SK-N-SH treated with all-trans-retinoic acid at 6 μM for 48 hours (cell line): Measurements from ENCODE around the gene HAPSTR1.

Experiments used
- ATAC-seq: fragments of 200-7000 bp; cut with Tn5 transposase; 3 replicates; pipeline ENCODE4 v1.9.1; 2020; ENCODE audit warnings: mild to moderate bottlenecking, moderate library complexity
- ARNTL ChIP-seq: fragments of 450-650 bp; formaldehyde crosslinking; IDR thresholded peaks from 2 replicates; pipeline ENCODE4 v1.5.0; 2020; ENCODE audit warnings: low read depth, mild to moderate bottlenecking, moderate library complexity, borderline replicate concordance
- BACH2 ChIP-seq: fragments of 250-450 bp; sonication (Bioruptor Pico); IDR thresholded peaks from 2 replicates; pipeline ENCODE4 v1.9.0; 2021; ENCODE audit warnings: mild to moderate bottlenecking, borderline replicate concordance
- CREB5 ChIP-seq: fragments of 250-450 bp; sonication (Bioruptor Pico); IDR thresholded peaks from 2 replicates; pipeline ENCODE4 v1.5.1; 2020; ENCODE audit warnings: low read depth, mild to moderate bottlenecking, moderate library complexity
- CSDC2 ChIP-seq: fragments of 250-450 bp; sonication (Bioruptor Pico); IDR thresholded peaks from 2 replicates; pipeline ENCODE4 v1.5.0; 2020; ENCODE audit warnings: mild to moderate bottlenecking, moderate library complexity
- CSRNP3 ChIP-seq: fragments of 250-450 bp; sonication (Bioruptor Pico); IDR thresholded peaks from 2 replicates; pipeline ENCODE4 v1.5.1; 2021; ENCODE audit warnings: mild to moderate bottlenecking, moderate library complexity
- ESRRG ChIP-seq: fragments of 250-450 bp; sonication (Bioruptor Pico); IDR thresholded peaks from 2 replicates; pipeline ENCODE4 v1.6.1; 2021; ENCODE audit warnings: mild to moderate bottlenecking
- GLIS3 ChIP-seq: fragments of 250-450 bp; sonication (Bioruptor Pico); IDR thresholded peaks from 2 replicates; pipeline ENCODE4 v1.5.0; 2020; ENCODE audit warnings: mild to moderate bottlenecking, moderate library complexity
- ISL1 ChIP-seq: fragments of 250-450 bp; sonication (Bioruptor Pico); IDR thresholded peaks from 2 replicates; pipeline ENCODE4 v2.1.2; 2022; ENCODE audit warnings: mild to moderate bottlenecking, moderate library complexity
- OSR1 ChIP-seq: fragments of 250-450 bp; sonication (Bioruptor Pico); IDR thresholded peaks from 2 replicates; pipeline ENCODE4 v1.8.0; 2022; ENCODE audit warnings: moderate library complexity, mild to moderate bottlenecking, inconsistent platforms
- PATZ1 ChIP-seq: fragments of 250-450 bp; sonication (Bioruptor Pico); IDR thresholded peaks from 2 replicates; pipeline ENCODE4 v1.8.0; 2020; ENCODE audit warnings: mild to moderate bottlenecking, moderate library complexity, borderline replicate concordance
- PPARA ChIP-seq: fragments of 250-450 bp; sonication (Bioruptor Pico); IDR thresholded peaks from 2 replicates; pipeline ENCODE4 v1.5.0; 2020; ENCODE audit warnings: mild to moderate bottlenecking, borderline replicate concordance
- RARB ChIP-seq: fragments of 250-450 bp; sonication (Bioruptor Pico); IDR thresholded peaks from 2 replicates; pipeline ENCODE4 v1.8.0; 2021; ENCODE audit warnings: mild to moderate bottlenecking, moderate library complexity
- SNAI2 ChIP-seq: fragments of 250-450 bp; sonication (Bioruptor Pico); IDR thresholded peaks from 2 replicates; pipeline ENCODE4 v1.5.0; 2020; ENCODE audit warnings: mild to moderate bottlenecking, moderate library complexity
- TCF4 ChIP-seq: fragments of 250-450 bp; sonication (Bioruptor Pico); IDR thresholded peaks from 2 replicates; pipeline ENCODE4 v1.8.0; 2021; ENCODE audit warnings: mild to moderate bottlenecking, moderate library complexity, borderline replicate concordance
- TOX ChIP-seq: fragments of 250-450 bp; sonication (Bioruptor Pico); IDR thresholded peaks from 2 replicates; pipeline ENCODE4 v1.8.0; 2021; ENCODE audit warnings: mild to moderate bottlenecking, moderate library complexity, borderline replicate concordance
- TSHZ2 ChIP-seq: fragments of 250-450 bp; sonication (Bioruptor Pico); IDR thresholded peaks from 2 replicates; pipeline ENCODE4 v1.5.0; 2020; ENCODE audit warnings: mild to moderate bottlenecking, moderate library complexity
- ZFP3 ChIP-seq: fragments of 250-450 bp; sonication (Bioruptor Pico); IDR thresholded peaks from 2 replicates; pipeline ENCODE4 v1.5.0; 2020; ENCODE audit warnings: mild to moderate bottlenecking, moderate library complexity
- ZFP30 ChIP-seq: fragments of 450-650 bp; formaldehyde crosslinking; IDR thresholded peaks from 2 replicates; pipeline ENCODE4 v1.5.0; 2022; ENCODE audit warnings: mild to moderate bottlenecking, moderate library complexity
- ZNF565 ChIP-seq: fragments of 450-650 bp; formaldehyde crosslinking; conservative IDR thresholded peaks from 2 replicates; pipeline ENCODE4 v1.5.0; 2020; ENCODE audit warnings: low read depth, mild to moderate bottlenecking, moderate library complexity
- ZNF70 ChIP-seq: fragments of 450-650 bp; formaldehyde crosslinking; IDR thresholded peaks from 2 replicates; pipeline ENCODE4 v1.5.0; 2020; ENCODE audit warnings: mild to moderate bottlenecking, moderate library complexity
- ZNF8 ChIP-seq: fragments of 450-650 bp; formaldehyde crosslinking; IDR thresholded peaks from 2 replicates; pipeline ENCODE4 v1.5.0; 2020; ENCODE audit warnings: mild to moderate bottlenecking, moderate library complexity

HAPSTR1 gene

GRCh38 chr16:9071377-9071776 lies 20.1 kb upstream of the HAPSTR1 start (continued):
- TF ChIP-seq SNAI2 (no peak), TOX (CRISPR knock-in tag) (no peak), RARB (CRISPR knock-in tag) (no peak), TCF4 (CRISPR knock-in tag) (no peak)

GRCh38 chr16:9072806-9073341 lies 18.6 kb upstream of the HAPSTR1 start:
- ATAC-seq = no peak
- TF ChIP-seq OSR1 (CRISPR knock-in tag) (no peak), CSRNP3 (CRISPR knock-in tag) (no peak), ARNTL (CRISPR knock-in tag) (no peak), ZNF565 (CRISPR knock-in tag) (no peak), BACH2 (CRISPR knock-in tag) (no peak), ZFP30 (CRISPR knock-in tag) (no peak), RARB (CRISPR knock-in tag) (no peak)

- no peak for TF ChIP-seq BACH2 (CRISPR knock-in tag)
- no peak for TF ChIP-seq OSR1 (CRISPR knock-in tag)
- no peak for TF ChIP-seq ZNF565 (CRISPR knock-in tag)
- TF ChIP-seq PPARA = no peak
- no peak for TF ChIP-seq ZNF70
- TF ChIP-seq PATZ1 = no peak
- TF ChIP-seq TSHZ2 = no peak
- TF ChIP-seq ZFP3 (CRISPR knock-in tag) = no peak
- TF ChIP-seq CSDC2 (CRISPR knock-in tag) = no peak
- TF ChIP-seq ZFP30 (CRISPR knock-in tag) = no peak
- no peak for TF ChIP-seq ISL1 (CRISPR knock-in tag)
- no peak for TF ChIP-seq TOX (CRISPR knock-in tag)
- TF ChIP-seq ZNF8 (CRISPR knock-in tag) = no peak
- TF ChIP-seq CREB5 (CRISPR knock-in tag) = no peak
- TF ChIP-seq GLIS3 (CRISPR knock-in tag) = no peak
- ATAC-seq = no peak
These were observed 16.0 kb upstream of the HAPSTR1 start for GRCh38 chr16:9075299-9076071.

- peak; percentile 87 for ATAC-seq
- TF ChIP-seq ZFP3 (CRISPR knock-in tag) = no peak
- TF ChIP-seq PPARA = no peak
- no peak for TF ChIP-seq ARNTL (CRISPR knock-in tag)
- TF ChIP-seq BACH2 (CRISPR knock-in tag) = no peak
- no peak for TF ChIP-seq ESRRG (CRISPR knock-in tag)
- TF ChIP-seq ISL1 (CRISPR knock-in tag) = peak; percentile 33; the same call in 1 of the 2 replicates
- TF ChIP-seq SNAI2 = no peak
These were observed 14.2 kb upstream of the HAPSTR1 start for GRCh38 chr16:9077091-9077809.

GRCh38 chr16:9078467-9079429 lies 12.7 kb upstream of the HAPSTR1 start:
- ATAC-seq = peak; percentile 54
